ENCODE data around the gene C5orf52.
"Not testable (repeated sequence)": the region's sequence is repeated elsewhere in the genome, so short reads cannot be mapped to it uniquely, and the experiment has no call there.

Gene C5orf52

DNA sequence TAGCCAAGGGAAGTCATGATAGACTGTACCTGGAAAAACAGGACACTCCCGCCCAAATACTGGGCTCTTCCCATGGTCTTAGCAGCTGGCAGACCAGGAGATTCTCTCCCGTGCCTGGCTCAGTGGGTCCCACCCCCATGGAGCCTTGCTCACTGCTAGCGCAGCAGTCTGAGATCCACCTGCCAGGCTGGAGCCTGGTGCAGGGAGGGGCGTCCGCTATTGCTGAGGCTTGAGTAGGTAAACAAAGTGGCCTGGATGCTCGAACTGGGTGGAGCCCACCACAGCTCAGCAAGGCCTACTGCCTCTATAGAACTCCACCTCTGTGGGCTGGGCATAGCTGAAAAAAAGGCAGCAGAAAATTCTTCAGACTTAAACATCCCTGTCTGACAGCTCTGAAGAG, 49.8 kb downstream of the C5orf52 start:
- no peak overlapping the region for H3K27ac ChIP-seq (ENCODE audit: low read depth in 2 of 2, low read length in 2 of 2)
- H3K27me3 ChIP-seq (ENCODE audit: control insufficient read depth in 2 of 2, insufficient read depth in 2 of 2, low read length in 2 of 2): no peaks in the 10 kb centered on the region
- H3K36me3 ChIP-seq (ENCODE audit: control insufficient read depth in 2 of 2, insufficient read depth in 2 of 2, low read length in 2 of 2): no peaks in the 10 kb centered on the region
- H3K9me3 ChIP-seq (ENCODE audit: control insufficient read depth in 2 of 2, low read length in 2 of 2): no peaks in the 10 kb centered on the region
- no peak overlapping the region for H3K4me3 ChIP-seq (ENCODE audit: low read length in 2 of 2)
- H3K4me1 ChIP-seq (ENCODE audit: control insufficient read depth in 2 of 2, insufficient read depth in 2 of 2, low read length in 2 of 2): peaks cover 3 to 8% of the 10 kb centered on the region in 2 donors
- no peak overlapping the region for H3K9ac ChIP-seq (ENCODE audit: low read depth in 1 of 2, low read length in 2 of 2)

DNA sequence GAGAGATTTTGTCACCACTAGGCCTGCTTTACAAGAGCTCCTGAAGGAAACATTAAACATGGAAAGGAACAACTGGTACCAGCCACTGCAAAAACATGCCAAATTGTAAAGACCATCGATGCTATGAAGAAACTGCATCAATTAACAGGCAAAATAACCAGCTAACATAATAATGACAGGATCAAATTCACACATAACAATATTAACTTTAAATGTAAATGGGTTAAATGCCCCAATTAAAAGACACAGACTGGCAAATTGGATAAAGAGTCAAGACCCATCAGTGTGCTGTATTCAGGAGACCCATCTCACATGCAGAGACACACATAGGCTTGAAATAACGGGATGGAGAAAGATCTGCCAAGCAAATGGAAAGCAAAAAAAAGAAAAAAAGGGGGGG, 51.6 kb downstream of the C5orf52 start:
- not testable (repeated sequence) for H3K27me3 ChIP-seq (ENCODE audit: control insufficient read depth in 2 of 2, insufficient read depth in 2 of 2, low read length in 2 of 2)

DNA sequence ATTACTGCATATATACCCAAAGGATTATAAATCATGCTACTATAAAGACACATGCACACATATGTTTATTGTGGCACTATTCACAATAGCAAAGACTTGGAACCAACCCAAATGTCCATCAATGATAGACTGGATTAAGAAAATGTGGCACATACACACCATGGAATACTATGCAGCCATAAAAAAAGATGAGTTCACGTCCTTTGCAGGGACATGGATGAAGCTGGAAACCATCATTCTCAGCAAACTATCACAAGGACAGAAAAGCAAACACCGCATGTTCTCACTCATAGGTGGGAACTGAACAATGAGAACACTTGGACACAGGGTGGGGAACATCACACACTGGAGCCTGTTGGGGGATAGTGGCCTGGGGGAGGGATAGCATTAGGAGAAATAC, 55.3 kb downstream of the C5orf52 start:
- not testable (repeated sequence) for H3K27me3 ChIP-seq (ENCODE audit: control insufficient read depth in 2 of 2, insufficient read depth in 2 of 2, low read length in 2 of 2); H3K27ac ChIP-seq (ENCODE audit: low read depth in 2 of 2, low read length in 2 of 2); H3K36me3 ChIP-seq (ENCODE audit: control insufficient read depth in 2 of 2, insufficient read depth in 2 of 2, low read length in 2 of 2); H3K9ac ChIP-seq (ENCODE audit: low read depth in 1 of 2, low read length in 2 of 2); H3K4me1 ChIP-seq (ENCODE audit: control insufficient read depth in 2 of 2, insufficient read depth in 2 of 2, low read length in 2 of 2); H3K9me3 ChIP-seq (ENCODE audit: control insufficient read depth in 2 of 2, low read length in 2 of 2); H3K4me3 ChIP-seq (ENCODE audit: low read length in 2 of 2)

More for the DNA sequence above, 51.6 kb downstream of the C5orf52 start:
- not testable (repeated sequence) for H3K36me3 ChIP-seq (ENCODE audit: control insufficient read depth in 2 of 2, insufficient read depth in 2 of 2, low read length in 2 of 2); H3K9ac ChIP-seq (ENCODE audit: low read depth in 1 of 2, low read length in 2 of 2); H3K4me1 ChIP-seq (ENCODE audit: control insufficient read depth in 2 of 2, insufficient read depth in 2 of 2, low read length in 2 of 2); H3K9me3 ChIP-seq (ENCODE audit: control insufficient read depth in 2 of 2, low read length in 2 of 2); H3K4me3 ChIP-seq (ENCODE audit: low read length in 2 of 2); H3K27ac ChIP-seq (ENCODE audit: low read depth in 2 of 2, low read length in 2 of 2)

DNA sequence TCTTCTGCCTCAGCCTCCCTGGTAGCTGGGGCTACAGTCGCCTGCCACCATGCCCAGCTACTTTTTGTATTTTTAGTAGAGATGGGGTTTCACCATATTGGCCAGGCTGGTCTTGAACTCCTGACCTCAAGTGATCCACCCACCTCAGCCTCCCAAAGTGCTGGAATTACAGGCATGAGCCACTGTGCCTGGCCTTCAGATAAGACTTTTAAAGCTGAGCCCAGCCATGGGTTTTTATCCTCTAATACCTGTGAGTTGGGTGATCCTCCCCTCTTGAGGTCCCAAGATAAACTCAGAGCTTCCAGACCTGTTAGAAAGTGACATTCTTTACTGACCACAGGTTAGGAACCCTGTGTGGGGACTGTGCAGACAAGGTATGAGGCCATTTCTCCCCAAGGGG, 56.5 kb downstream of the C5orf52 start:
- H3K4me3 ChIP-seq (ENCODE audit: low read length in 2 of 2); H3K9ac ChIP-seq (ENCODE audit: low read depth in 1 of 2, low read length in 2 of 2); H3K4me1 ChIP-seq (ENCODE audit: control insufficient read depth in 2 of 2, insufficient read depth in 2 of 2, low read length in 2 of 2); H3K27me3 ChIP-seq (ENCODE audit: control insufficient read depth in 2 of 2, insufficient read depth in 2 of 2, low read length in 2 of 2); H3K27ac ChIP-seq (ENCODE audit: low read depth in 2 of 2, low read length in 2 of 2); H3K36me3 ChIP-seq (ENCODE audit: control insufficient read depth in 2 of 2, insufficient read depth in 2 of 2, low read length in 2 of 2); H3K9me3 ChIP-seq (ENCODE audit: control insufficient read depth in 2 of 2, low read length in 2 of 2): not testable (repeated sequence)
